Endothelial cell (in vitro differentiated cells): ENCODE results near the gene TCAP. TPM values are rescaled to one million over a fixed set of nuclear protein-coding genes. Genes with fewer than 3 reads are reported as not detected.

Experiments
- DNase-seq: peaks from one replicate; pipeline ENCODE4 v3.0.0; 2021; ENCODE audit warnings: low spot score
- H3K27ac Mint-ChIP-seq: one replicate; pipeline ENCODE4 v1.8.0; 2021; ENCODE audit warnings: mixed read lengths, inconsistent platforms; ENCODE audit not compliant: unreplicated experiment
- H3K27me3 Mint-ChIP-seq: one replicate; pipeline ENCODE4 v1.8.0; 2021; ENCODE audit warnings: mild to moderate bottlenecking, moderate library complexity, mixed read lengths, inconsistent platforms; ENCODE audit not compliant: unreplicated experiment
- H3K36me3 Mint-ChIP-seq: one replicate; pipeline ENCODE4 v1.8.0; 2021; ENCODE audit warnings: mild to moderate bottlenecking, low read depth, mixed read lengths, inconsistent platforms; ENCODE audit not compliant: unreplicated experiment
- H3K4me1 Mint-ChIP-seq: one replicate; pipeline ENCODE4 v1.8.0; 2021; ENCODE audit warnings: mild to moderate bottlenecking, mixed read lengths, inconsistent platforms; ENCODE audit not compliant: unreplicated experiment
- H3K4me3 Mint-ChIP-seq: one replicate; pipeline ENCODE4 v1.8.0; 2021; ENCODE audit warnings: mild to moderate bottlenecking, mixed read lengths, inconsistent platforms; ENCODE audit not compliant: unreplicated experiment
- H3K9me3 Mint-ChIP-seq: one replicate; pipeline ENCODE4 v1.8.0; 2021; ENCODE audit warnings: mixed read lengths, inconsistent platforms; ENCODE audit not compliant: unreplicated experiment
- long read RNA-seq: library from polyadenylated mRNA; unstranded; transcript quantifications from one replicate; pipeline ENCODE4 v2.0.0, GENCODE V29; 2020; ENCODE audit not compliant: unreplicated experiment
- total RNA-seq: library from RNA; stranded (reverse); fragmentation: NEBNext Ultra II Directional; extraction: Animal tissue kit (Norgen Biotek cat#: 25700); gene quantifications from one replicate; pipeline ENCODE4 v1.2.1, GENCODE V29; 2021; ENCODE audit not compliant: unreplicated experiment
- TF ChIP-seq, protein P1 (sequence below): fragments of 200-600 bp; sonication (generic); IDR thresholded peaks from one replicate; pipeline ENCODE4 v1.5.0; 2021; ENCODE audit warnings: antibody characterized with exemption; ENCODE audit not compliant: unreplicated experiment

Gene TCAP, protein sequence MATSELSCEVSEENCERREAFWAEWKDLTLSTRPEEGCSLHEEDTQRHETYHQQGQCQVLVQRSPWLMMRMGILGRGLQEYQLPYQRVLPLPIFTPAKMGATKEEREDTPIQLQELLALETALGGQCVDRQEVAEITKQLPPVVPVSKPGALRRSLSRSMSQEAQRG
- 1.2 TPM for total RNA-seq
- long read RNA-seq: 0 reads

DNA sequence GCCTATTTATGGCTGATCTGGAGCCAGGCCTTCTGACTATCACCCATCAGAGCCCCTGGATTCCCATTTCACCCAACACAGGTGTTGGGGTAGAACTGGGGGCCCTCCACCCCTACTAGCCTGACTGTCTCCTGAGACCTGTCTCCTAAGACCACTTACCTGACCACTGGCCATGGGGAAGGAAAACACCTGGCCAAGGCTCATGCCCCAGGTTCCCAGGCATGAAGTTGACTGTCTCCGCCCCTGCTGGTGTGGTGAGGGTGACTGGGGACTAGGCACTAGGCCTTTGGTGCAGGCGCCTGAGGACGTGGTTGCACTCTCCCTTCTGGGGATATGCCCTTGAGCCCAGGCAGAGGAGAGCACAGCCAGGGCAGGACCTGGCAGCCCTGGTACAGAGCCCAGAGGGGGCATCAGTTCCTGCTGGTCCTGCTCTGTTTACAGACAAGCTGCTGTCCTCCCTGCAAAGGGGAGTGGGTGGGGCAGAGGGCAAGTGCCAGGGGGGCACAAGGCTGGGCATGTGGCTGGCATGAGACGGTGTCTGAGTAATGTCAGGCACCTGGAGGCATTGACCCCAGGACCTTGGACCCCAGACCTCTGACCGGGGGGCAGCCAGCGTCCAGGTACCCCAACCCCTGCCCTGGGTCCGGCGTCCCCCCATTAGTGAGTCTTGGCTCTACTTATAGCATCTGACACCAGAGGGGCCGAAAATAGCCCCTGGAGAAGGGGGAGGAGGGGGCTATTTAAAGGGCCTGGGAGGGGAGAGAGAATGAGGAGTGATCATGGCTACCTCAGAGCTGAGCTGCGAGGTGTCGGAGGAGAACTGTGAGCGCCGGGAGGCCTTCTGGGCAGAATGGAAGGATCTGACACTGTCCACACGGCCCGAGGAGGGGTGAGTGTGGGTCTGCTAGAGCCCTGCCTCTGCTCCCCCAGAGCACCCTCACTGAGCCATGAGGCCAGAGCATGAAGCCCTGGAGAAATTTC is at the start of gene TCAP:
Gene TCAP, plus strand, starts transcription at position 769 of the 981 bp plus-strand sequence. Its CDS starts 11 bp downstream, at position 780.
- no peak for DNase-seq
- Mint-ChIP-seq H3K4me1 (peaks cover 4% of the 10 kb centered on the region), H3K27ac (no peak within 1 kb of the TSS), H3K4me3 (no peak within 1 kb of the TSS), H3K36me3 (peaks cover 7% of the 10 kb centered on the region), H3K27me3 (peaks cover 24% of the 10 kb centered on the region), H3K9me3 (no peaks in the 10 kb centered on the region)
- TF ChIP-seq, protein P1, sequence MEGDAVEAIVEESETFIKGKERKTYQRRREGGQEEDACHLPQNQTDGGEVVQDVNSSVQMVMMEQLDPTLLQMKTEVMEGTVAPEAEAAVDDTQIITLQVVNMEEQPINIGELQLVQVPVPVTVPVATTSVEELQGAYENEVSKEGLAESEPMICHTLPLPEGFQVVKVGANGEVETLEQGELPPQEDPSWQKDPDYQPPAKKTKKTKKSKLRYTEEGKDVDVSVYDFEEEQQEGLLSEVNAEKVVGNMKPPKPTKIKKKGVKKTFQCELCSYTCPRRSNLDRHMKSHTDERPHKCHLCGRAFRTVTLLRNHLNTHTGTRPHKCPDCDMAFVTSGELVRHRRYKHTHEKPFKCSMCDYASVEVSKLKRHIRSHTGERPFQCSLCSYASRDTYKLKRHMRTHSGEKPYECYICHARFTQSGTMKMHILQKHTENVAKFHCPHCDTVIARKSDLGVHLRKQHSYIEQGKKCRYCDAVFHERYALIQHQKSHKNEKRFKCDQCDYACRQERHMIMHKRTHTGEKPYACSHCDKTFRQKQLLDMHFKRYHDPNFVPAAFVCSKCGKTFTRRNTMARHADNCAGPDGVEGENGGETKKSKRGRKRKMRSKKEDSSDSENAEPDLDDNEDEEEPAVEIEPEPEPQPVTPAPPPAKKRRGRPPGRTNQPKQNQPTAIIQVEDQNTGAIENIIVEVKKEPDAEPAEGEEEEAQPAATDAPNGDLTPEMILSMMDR: no peak

DNA sequence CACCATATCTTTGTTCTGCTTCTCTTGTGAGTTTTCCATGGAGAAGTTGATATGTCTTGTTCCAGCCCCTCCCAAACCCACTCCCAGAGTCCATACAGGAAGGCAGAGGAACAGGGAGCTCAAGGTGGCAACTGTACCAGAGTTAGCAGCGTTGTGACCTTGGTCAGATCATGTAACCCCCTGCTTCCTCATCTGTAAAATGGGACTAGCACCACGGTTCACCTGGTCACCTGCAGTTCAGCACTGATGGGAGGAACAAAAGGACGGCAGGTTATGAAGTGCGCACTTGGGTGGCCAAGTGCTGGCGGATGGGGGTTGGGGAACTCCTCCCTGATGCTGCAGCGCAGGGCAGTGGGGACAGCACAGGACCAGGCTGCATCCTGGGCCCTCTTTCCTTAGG is 49.7 kb upstream of the TCAP start:
- Mint-ChIP-seq H3K36me3 (peaks cover 3% of the 10 kb centered on the region), H3K27ac (no peak overlapping the region), H3K9me3 (no peaks in the 10 kb centered on the region), H3K27me3 (peaks cover 20% of the 10 kb centered on the region), H3K4me3 (no peak overlapping the region), H3K4me1 (no peaks in the 10 kb centered on the region)
- TF ChIP-seq, protein P1: no peak
- no peak for DNase-seq

DNA sequence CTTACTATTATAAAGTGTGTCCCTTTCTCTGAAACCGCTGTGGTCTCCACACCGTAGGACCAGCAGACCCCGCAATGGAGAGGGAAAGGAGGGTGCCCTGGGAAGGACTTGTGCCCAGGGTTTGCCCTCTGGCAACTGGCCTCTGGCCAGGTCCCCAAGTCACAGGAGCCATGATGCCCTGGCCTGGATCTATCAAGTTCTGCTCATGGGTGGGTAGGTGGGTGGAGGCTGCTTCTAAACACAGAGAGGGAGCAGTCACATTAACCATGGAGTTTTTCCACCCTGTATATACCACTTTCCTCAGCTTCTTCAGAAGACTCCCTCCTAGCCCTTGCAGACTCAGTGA is 48.1 kb upstream of the TCAP start:
- Mint-ChIP-seq H3K4me1 (no peaks in the 10 kb centered on the region), H3K36me3 (no peaks in the 10 kb centered on the region), H3K27ac (no peak overlapping the region)

DNA sequence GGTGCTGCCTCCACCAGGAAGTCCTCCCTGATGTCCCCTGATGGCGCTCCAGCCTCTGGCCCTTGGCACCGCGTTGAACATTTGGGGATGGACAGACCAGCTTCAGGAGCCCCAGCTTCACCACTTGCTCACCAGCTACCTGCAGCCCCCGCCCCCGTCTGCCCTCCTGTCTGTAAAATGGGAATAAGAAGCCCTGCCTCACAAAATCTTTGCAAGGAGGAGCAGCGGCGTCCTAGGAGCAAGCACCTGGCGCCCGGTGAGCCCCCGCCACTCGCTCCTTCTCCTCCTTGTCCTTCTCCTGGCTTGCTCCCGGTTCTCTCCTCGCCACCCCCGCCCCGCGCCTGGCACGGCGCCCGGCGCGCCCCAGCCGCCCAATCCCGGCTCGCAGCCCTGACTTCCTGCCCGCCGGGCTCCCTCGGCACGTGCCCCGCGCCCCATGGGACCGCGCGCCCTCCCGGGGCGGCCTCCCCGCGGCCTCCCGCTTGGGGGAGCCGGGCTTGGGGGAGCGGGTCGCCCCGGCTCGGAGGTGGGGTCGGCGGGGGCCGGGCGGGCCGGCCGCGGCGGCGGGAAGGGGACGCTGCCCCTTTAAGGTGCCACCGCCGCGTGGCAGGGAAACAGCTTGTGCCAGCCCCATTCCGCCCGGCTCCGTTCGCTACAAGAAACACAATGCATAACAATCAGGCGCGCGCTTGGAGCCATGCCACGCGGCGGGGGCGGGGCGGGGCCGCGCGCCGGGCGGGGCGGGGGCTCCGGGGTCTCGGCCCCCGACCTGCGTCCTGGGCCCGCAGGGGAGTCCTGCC is 47.5 kb upstream of the TCAP start:
- Mint-ChIP-seq H3K9me3 (no peaks in the 10 kb centered on the region), H3K4me3 (no peak overlapping the region), H3K4me1 (no peaks in the 10 kb centered on the region), H3K27me3 (peaks cover 24% of the 10 kb centered on the region), H3K27ac (no peak overlapping the region), H3K36me3 (no peaks in the 10 kb centered on the region)
- TF ChIP-seq, protein P1: no peak
- no peak for DNase-seq

More for the DNA sequence above, 48.1 kb upstream of the TCAP start:
- H3K4me3 Mint-ChIP-seq: no peak overlapping the region
- TF ChIP-seq, protein P1: no peak
- peaks cover 22% of the 10 kb centered on the region for H3K27me3 Mint-ChIP-seq
- no peak for DNase-seq
- H3K9me3 Mint-ChIP-seq: no peaks in the 10 kb centered on the region
